MM.1S (cell line): ENCODE results near the gene CDCA4.

Experiments used
- DNase-seq: peaks from one replicate; pipeline ENCODE4 v3.0.0-alpha.2; 2015
- H2AFZ ChIP-seq: fragments of 300-600 bp; sonication (generic); 2 replicates; pipeline ENCODE4 v1.6.0; 2016; ENCODE audit warnings: antibody characterized with exemption, low read length
- H3F3A ChIP-seq: fragments of 300-600 bp; sonication (generic); 2 replicates; pipeline ENCODE4 v1.6.1; 2016; ENCODE audit warnings: mild to moderate bottlenecking, antibody characterized with exemption, low read length, moderate library complexity, mixed read lengths; ENCODE audit not compliant: insufficient read depth
- H3K27ac ChIP-seq: fragments of 300-600 bp; sonication (generic); 2 replicates; pipeline ENCODE4 v1.5.1; 2016; ENCODE audit warnings: mild to moderate bottlenecking, low read length
- H3K27me3 ChIP-seq: fragments of 300-600 bp; sonication (generic); replicated peaks from 2 replicates; pipeline ENCODE4 v1.6.0; 2016; ENCODE audit warnings: low read length; ENCODE audit not compliant: insufficient read depth
- H3K36me3 ChIP-seq: fragments of 300-600 bp; sonication (generic); replicated peaks from 2 replicates; pipeline ENCODE4 v1.6.1; 2016; ENCODE audit warnings: mild to moderate bottlenecking, low read length, mixed read lengths; ENCODE audit not compliant: insufficient read depth
- H3K4me1 ChIP-seq: fragments of 300-600 bp; sonication (generic); 2 replicates; pipeline ENCODE4 v1.6.1; 2016; ENCODE audit warnings: low read length, mixed read lengths
- H3K4me2 ChIP-seq: fragments of 300-600 bp; sonication (generic); 2 replicates; pipeline ENCODE4 v1.6.0; 2016; ENCODE audit warnings: low read depth, low read length
- H3K4me3 ChIP-seq: fragments of 300-600 bp; sonication (generic); 2 replicates; pipeline ENCODE4 v1.5.1; 2016; ENCODE audit warnings: low read length, mixed read lengths
- H3K79me2 ChIP-seq: fragments of 300-600 bp; sonication (generic); 2 replicates; pipeline ENCODE4 v1.6.1; 2016; ENCODE audit warnings: mixed run types, low read length, mixed read lengths
- H3K9ac ChIP-seq: fragments of 300-600 bp; sonication (generic); 2 replicates; pipeline ENCODE4 v1.6.1; 2016; ENCODE audit warnings: low read length, mixed read lengths
- H3K9me2 ChIP-seq: fragments of 300-600 bp; sonication (generic); replicated peaks from 2 replicates; pipeline ENCODE4 v1.6.1; 2016; ENCODE audit warnings: mild to moderate bottlenecking, low read length, mixed read lengths; ENCODE audit not compliant: insufficient read depth
- H3K9me3 ChIP-seq: fragments of 300-600 bp; sonication (generic); replicated peaks from 2 replicates; pipeline ENCODE4 v1.6.1; 2016; ENCODE audit warnings: mild to moderate bottlenecking, low read length, mixed read lengths; ENCODE audit not compliant: insufficient read depth
- H4K20me1 ChIP-seq: fragments of 300-600 bp; sonication (generic); 2 replicates; pipeline ENCODE4 v1.6.1; 2016; ENCODE audit warnings: mild to moderate bottlenecking, low read length, moderate library complexity, mixed read lengths; ENCODE audit not compliant: insufficient read depth
- CTCF ChIP-seq: fragments of 300-600 bp; sonication (generic); IDR thresholded peaks from 2 replicates; pipeline ENCODE4 v1.5.1; 2016; ENCODE audit warnings: antibody characterized with exemption, low read length, mixed read lengths
- EZH2 ChIP-seq: fragments of 300-600 bp; sonication (generic); optimal IDR thresholded peaks from 2 replicates; pipeline ENCODE3; 2017; ENCODE audit warnings: low read depth, mild to moderate bottlenecking, antibody characterized with exemption, low read length, mixed read lengths
- EZH2phosphoT487 ChIP-seq: fragments of 300-600 bp; sonication (generic); IDR thresholded peaks from 2 replicates; pipeline ENCODE4 v1.6.1; 2018; ENCODE audit warnings: antibody characterized with exemption, low read length

The CDCA4 gene

GRCh38 chr14:105023791-105024480 lies 3.1 kb upstream of the CDCA4 start:
- Histone ChIP-seq H3K9me3 (no peaks in the 10 kb centered on the region), H3K9ac (no peak overlapping the region), H3K27me3 (no peaks in the 10 kb centered on the region), H2AFZ (no peak overlapping the region), H3K9me2 (no peaks in the 10 kb centered on the region), H3K27ac (no peak overlapping the region), H3K79me2 (peaks cover 16% of the 10 kb centered on the region), H4K20me1 (peaks cover 2% of the 10 kb centered on the region; the same call in 1 of the 2 replicates), H3K4me3 (no peak overlapping the region), H3K4me1 (peaks cover 10% of the 10 kb centered on the region; the same call in 1 of the 2 replicates), H3F3A (peaks cover 6% of the 10 kb centered on the region), H3K36me3 (no peaks in the 10 kb centered on the region), H3K4me2 (no peak overlapping the region)
- DNase-seq: no peak
- TF ChIP-seq CTCF: no peak
- no peak for TF ChIP-seq EZH2phosphoT487
- TF ChIP-seq EZH2: no peak

GRCh38 chr14:105023144-105023543 lies 2.3 kb upstream of the CDCA4 start:
- Histone ChIP-seq H3K9ac (no peak overlapping the region), H4K20me1 (peaks cover 3% of the 10 kb centered on the region; the same call in 1 of the 2 replicates), H3K4me3 (no peak overlapping the region), H3K9me3 (no peaks in the 10 kb centered on the region), H3K27me3 (no peaks in the 10 kb centered on the region), H2AFZ (no peak overlapping the region), H3K4me2 (no peak overlapping the region), H3K79me2 (peaks cover 24% of the 10 kb centered on the region), H3F3A (peaks cover 6% of the 10 kb centered on the region), H3K27ac (no peak overlapping the region), H3K4me1 (peaks cover 14% of the 10 kb centered on the region), H3K9me2 (no peaks in the 10 kb centered on the region), H3K36me3 (no peaks in the 10 kb centered on the region)
- DNase-seq: no peak
- TF ChIP-seq EZH2 (no peak), CTCF (no peak), EZH2phosphoT487 (no peak)

GRCh38 chr14:105022276-105022670 lies 1.4 kb upstream of the CDCA4 start:
- TF ChIP-seq EZH2phosphoT487 (no peak), CTCF (no peak), EZH2 (no peak)
- Histone ChIP-seq H3K27me3 (no peaks in the 10 kb centered on the region), H3K4me2 (peak overlapping the region; percentile 77; the same call in 1 of the 2 replicates), H3K9ac (peak overlapping the region; percentile 80; the same call in 1 of the 2 replicates), H3K4me1 (peaks cover 18% of the 10 kb centered on the region), H3K79me2 (peaks cover 33% of the 10 kb centered on the region), H2AFZ (no peak overlapping the region), H3K9me3 (no peaks in the 10 kb centered on the region), H3K4me3 (peak overlapping the region; percentile 70), H4K20me1 (peaks cover 3% of the 10 kb centered on the region; the same call in 1 of the 2 replicates), H3K27ac (no peak overlapping the region), H3K36me3 (no peaks in the 10 kb centered on the region), H3K9me2 (no peaks in the 10 kb centered on the region), H3F3A (peaks cover 6% of the 10 kb centered on the region)
- no peak for DNase-seq
